Measurements from ENCODE around the gene IL17RB. TPM values are rescaled to one million over a fixed set of nuclear protein-coding genes. Genes with fewer than 3 reads are reported as not detected.

The IL17RB gene
- total RNA-seq, 2 donors from 2014 or later, result 0.26 to 2.1 TPM

GRCh38 chr3:53863145-53863544 is 16.8 kb downstream of the IL17RB start:
- peaks cover 3% of the 10 kb centered on the region for H3K4me1 Mint-ChIP-seq (ENCODE audit: low read depth)
- H3K27ac Mint-ChIP-seq, result no peak overlapping the region
- ATAC-seq (replicated peaks in 1 of 2), result no peak
- no peak overlapping the region for H3K4me3 Mint-ChIP-seq
- no peaks in the 10 kb centered on the region for H3K9me3 Mint-ChIP-seq
- no peak for DNase-seq
- H3K27me3 Mint-ChIP-seq (ENCODE audit: low read depth), result no peaks in the 10 kb centered on the region
- peaks cover 1 to 3% of the 10 kb centered on the region in 2 donors for H3K36me3 Mint-ChIP-seq (ENCODE audit: insufficient read depth in 2 of 2)

DNA sequence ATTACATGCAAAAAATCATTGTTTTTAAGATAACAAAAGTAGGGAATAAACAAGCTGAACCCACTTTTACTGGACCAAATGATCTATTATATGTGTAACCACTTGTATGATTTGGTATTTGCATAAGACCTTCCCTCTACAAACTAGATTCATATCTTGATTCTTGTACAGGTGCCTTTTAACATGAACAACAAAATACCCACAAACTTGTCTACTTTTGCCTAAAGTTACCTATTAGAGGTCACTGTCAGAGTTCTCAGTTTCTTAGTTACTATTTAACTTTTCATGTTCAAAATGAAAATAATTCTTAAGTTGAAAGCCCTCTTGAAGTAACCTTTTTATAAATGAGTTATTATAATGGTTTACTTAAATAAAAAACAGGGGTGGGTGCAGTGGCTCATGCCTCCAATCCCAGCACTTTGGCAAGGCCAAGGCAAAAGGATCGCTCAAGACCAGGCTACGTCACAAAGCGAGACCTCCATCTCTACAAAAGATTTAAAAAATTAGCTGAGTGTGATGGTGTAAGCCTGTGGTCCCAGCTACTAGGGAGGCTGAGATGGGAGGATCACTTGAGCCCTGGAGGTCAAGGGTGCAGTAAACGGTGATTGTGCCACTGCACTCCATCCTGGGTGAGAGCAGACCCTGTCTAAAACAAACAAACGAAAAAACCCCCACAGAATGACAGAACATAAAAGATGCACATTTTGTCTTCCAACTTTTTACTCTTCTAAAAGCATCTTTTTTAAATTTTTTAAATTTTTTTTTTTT is 19.5 kb downstream of the IL17RB start:
- H3K36me3 Mint-ChIP-seq (ENCODE audit: insufficient read depth in 2 of 2), result peaks cover 3 to 5% of the 10 kb centered on the region in 2 donors
- DNase-seq (no peak), ATAC-seq (replicated peaks in 1 of 2) (no peak)
- no peak overlapping the region for H3K4me3 Mint-ChIP-seq
- no peak overlapping the region for H3K27ac Mint-ChIP-seq
- no peaks in the 10 kb centered on the region for H3K27me3 Mint-ChIP-seq (ENCODE audit: low read depth)
- H3K9me3 Mint-ChIP-seq, result no peaks in the 10 kb centered on the region
- H3K4me1 Mint-ChIP-seq (ENCODE audit: low read depth), result peaks cover 5% of the 10 kb centered on the region

- H3K9me3 Mint-ChIP-seq, result no peaks in the 10 kb centered on the region
- H3K4me3 Mint-ChIP-seq, result peak overlapping the region; percentile 97 to 98
- DNase-seq (no peak), ATAC-seq (replicated peaks in 1 of 2) (no peak)
- peak overlapping the region; percentile 84 for H3K27ac Mint-ChIP-seq
- H3K4me1 Mint-ChIP-seq (ENCODE audit: low read depth), result peaks cover 23% of the 10 kb centered on the region
- peaks cover 4 to 29% of the 10 kb centered on the region in 2 donors for H3K36me3 Mint-ChIP-seq (ENCODE audit: insufficient read depth in 2 of 2)
- H3K27me3 Mint-ChIP-seq (ENCODE audit: low read depth), result no peaks in the 10 kb centered on the region
Measured at GRCh38 chr3:53880396-53881345, 34.3 kb downstream of the IL17RB start.

DNA sequence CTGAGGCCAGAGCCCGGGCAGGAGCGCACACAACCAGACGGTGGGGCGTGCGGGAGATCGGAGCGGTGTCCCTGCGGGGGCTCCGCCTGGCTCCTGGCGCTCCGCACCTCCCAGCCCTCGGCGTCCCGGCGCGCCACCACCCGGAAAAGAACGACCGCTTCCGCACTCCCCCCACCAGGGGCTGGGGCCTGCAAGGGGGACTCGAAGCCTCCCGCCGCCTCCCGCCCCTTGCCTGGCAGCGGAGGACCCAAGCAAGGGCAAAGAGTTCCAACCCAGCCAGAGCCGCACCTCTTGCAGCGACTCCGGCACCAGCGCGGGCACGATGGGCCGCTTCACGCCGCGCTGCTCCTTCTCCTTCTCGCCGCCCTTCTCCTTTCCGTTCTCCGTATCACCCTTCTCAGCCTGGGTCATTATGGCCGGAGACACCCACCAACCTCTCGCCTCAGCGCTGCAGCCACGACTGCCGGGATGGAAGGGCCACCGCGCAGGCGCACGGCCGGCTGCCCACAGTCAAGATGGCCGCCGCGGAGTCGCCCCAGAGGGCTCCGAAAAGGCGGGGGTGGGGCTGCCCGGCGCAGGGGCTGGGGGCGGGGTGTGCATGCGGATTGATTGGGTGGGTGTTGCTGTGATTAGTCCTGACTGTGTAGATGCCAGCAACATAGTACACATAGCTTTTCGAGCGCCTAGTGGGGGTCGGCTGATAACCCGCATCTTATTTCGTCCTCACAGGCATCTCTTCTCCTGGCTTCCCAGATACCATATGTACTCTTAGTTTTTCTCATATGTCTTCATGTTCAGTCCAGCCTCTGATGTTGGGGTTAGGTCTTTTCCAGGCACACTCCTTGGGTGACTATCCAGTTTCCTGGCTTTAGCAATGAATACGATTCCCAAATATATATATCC is 35.6 kb downstream of the IL17RB start, which contains the start of gene ACTR8:
Gene ACTR8 (minus strand): TSS at position 462 of the 903 bp plus-strand sequence. CDS start 51 bp downstream, at position 411.
- peak within 1 kb of the TSS; percentile 97 to 98 for H3K4me3 Mint-ChIP-seq
- DNase-seq (peak; percentile 88 to 91), ATAC-seq (replicated peaks in 1 of 2) (peak; percentile 88 to 89)
- no peaks in the 10 kb centered on the region for H3K27me3 Mint-ChIP-seq (ENCODE audit: low read depth)
- peak within 1 kb of the TSS; percentile 99 for H3K27ac Mint-ChIP-seq
- H3K36me3 Mint-ChIP-seq (ENCODE audit: insufficient read depth in 2 of 2), result peaks cover 4 to 26% of the 10 kb centered on the region in 2 donors
- peaks cover 32% of the 10 kb centered on the region for H3K4me1 Mint-ChIP-seq (ENCODE audit: low read depth)
- no peaks in the 10 kb centered on the region for H3K9me3 Mint-ChIP-seq

DNA sequence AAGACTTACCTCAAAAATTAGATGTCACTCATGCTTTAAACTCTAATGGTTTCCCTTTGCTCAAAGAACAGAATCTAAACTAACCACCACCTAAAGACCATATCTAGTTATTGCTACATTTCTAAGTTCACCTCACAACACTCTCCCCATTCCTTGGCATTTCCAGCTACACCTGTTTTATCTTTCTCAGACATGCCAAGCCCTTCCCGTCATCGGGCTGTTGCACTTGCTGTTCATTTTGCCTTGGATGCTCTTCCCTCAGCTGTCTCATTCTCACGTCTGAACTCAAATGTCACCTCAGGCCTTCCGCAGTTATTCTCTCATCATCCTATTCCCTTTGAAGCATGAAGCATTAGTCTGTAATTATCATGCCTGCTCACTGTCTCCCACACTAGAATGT is 36.6 kb downstream of the IL17RB start:
- peaks cover 4 to 25% of the 10 kb centered on the region in 2 donors for H3K36me3 Mint-ChIP-seq (ENCODE audit: insufficient read depth in 2 of 2)
- H3K27me3 Mint-ChIP-seq (ENCODE audit: low read depth), result no peaks in the 10 kb centered on the region
- ATAC-seq (replicated peaks in 1 of 2), result no peak
- DNase-seq, result no peak
- no peaks in the 10 kb centered on the region for H3K9me3 Mint-ChIP-seq
- peaks cover 42% of the 10 kb centered on the region for H3K4me1 Mint-ChIP-seq (ENCODE audit: low read depth)
- peak overlapping the region; percentile 97 to 98 for H3K4me3 Mint-ChIP-seq
- H3K27ac Mint-ChIP-seq, result peak overlapping the region; percentile 99

DNA sequence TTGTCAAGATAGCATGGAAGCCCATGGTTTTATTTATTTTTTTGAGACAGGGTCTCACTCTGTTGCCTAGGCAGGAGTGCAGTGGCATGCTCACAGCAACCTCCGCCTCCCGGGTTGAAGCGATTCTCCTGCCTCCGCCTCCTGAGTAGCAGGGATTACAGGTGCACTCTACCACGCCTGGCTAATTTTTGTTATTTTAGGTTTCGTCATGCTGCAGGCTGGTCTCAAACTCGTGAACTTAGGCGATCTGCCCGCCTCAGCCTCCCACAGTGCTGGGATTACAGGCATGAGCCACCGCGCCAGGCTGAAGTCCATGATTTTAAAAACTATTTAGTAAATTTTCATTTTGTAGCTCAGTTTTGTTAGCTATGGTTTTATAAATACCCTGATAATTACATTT is 38.3 kb downstream of the IL17RB start:
- Mint-ChIP-seq H3K4me1 (ENCODE audit: low read depth) (peaks cover 59% of the 10 kb centered on the region), H3K4me3 (no peak overlapping the region), H3K36me3 (ENCODE audit: insufficient read depth in 2 of 2) (peaks cover 2 to 16% of the 10 kb centered on the region in 2 donors), H3K27me3 (ENCODE audit: low read depth) (no peaks in the 10 kb centered on the region), H3K9me3 (no peaks in the 10 kb centered on the region), H3K27ac (no peak overlapping the region)
- ATAC-seq (replicated peaks in 1 of 2) (no peak), DNase-seq (no peak)

GRCh38 chr3:53885239-53885638 is 38.9 kb downstream of the IL17RB start:
- H3K36me3 Mint-ChIP-seq (ENCODE audit: insufficient read depth in 2 of 2), result peaks cover 3 to 14% of the 10 kb centered on the region in 2 donors

DNA sequence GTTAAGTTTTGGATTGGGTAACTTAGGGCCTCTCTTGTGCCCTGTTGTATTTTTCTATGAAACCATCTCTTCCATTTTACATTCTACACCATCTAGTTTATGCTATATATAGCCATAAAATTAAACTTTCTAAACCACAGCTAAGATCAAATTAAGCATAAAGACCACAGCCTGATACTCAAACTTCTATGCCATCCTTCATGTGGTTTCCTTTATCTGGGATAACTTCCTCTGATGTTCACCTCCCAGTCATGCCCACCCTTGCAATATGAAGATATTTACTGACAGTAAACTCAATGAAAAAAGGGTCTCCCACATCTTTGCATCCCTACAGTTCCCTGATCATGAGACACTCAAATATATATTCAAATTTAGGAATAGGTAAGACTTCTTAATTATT is 41.1 kb downstream of the IL17RB start:
- Mint-ChIP-seq H3K4me1 (ENCODE audit: low read depth) (peaks cover 59% of the 10 kb centered on the region), H3K9me3 (no peaks in the 10 kb centered on the region), H3K36me3 (ENCODE audit: insufficient read depth in 2 of 2) (peaks cover 3 to 14% of the 10 kb centered on the region in 2 donors), H3K27ac (peak overlapping the region; percentile 40), H3K4me3 (peak overlapping the region in 1 of 2 donors; percentile 8), H3K27me3 (ENCODE audit: low read depth) (no peaks in the 10 kb centered on the region)
- ATAC-seq (replicated peaks in 1 of 2), result no peak
- DNase-seq, result no peak

More at GRCh38 chr3:53885239-53885638, 38.9 kb downstream of the IL17RB start:
- Mint-ChIP-seq H3K9me3 (no peaks in the 10 kb centered on the region), H3K4me1 (ENCODE audit: low read depth) (peaks cover 62% of the 10 kb centered on the region), H3K27me3 (ENCODE audit: low read depth) (no peaks in the 10 kb centered on the region), H3K4me3 (no peak overlapping the region), H3K27ac (peak overlapping the region; percentile 27)
- ATAC-seq (replicated peaks in 1 of 2) (no peak), DNase-seq (no peak)

DNA sequence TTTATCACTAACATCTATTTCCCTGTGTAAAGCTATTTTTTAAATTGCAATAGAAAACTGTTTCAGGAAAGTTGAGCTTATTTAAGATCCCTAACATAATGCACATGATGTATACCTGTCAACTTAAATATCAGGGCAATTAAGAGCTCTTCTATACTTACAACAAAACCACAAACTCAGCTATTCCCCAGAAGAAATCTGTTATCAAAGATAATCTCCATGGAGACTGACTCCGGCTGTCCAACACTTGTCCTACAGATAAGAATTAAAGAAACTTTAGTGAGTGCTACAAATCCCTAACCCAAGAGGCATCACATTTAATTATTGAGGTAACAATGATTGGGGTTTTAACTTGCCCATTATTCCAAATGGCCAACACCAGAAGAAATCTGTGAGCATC is 41.9 kb downstream of the IL17RB start:
- H3K9me3 Mint-ChIP-seq, result peaks cover 0 to 3% of the 10 kb centered on the region in 2 donors
- no peaks in the 10 kb centered on the region for H3K27me3 Mint-ChIP-seq (ENCODE audit: low read depth)
- peak overlapping the region in 1 of 2 donors; percentile 17 for H3K4me3 Mint-ChIP-seq
- ATAC-seq (replicated peaks in 1 of 2) (no peak), DNase-seq (no peak)
- H3K4me1 Mint-ChIP-seq (ENCODE audit: low read depth), result peaks cover 61% of the 10 kb centered on the region
- peak overlapping the region; percentile 11 for H3K27ac Mint-ChIP-seq
- peaks cover 4 to 14% of the 10 kb centered on the region in 2 donors for H3K36me3 Mint-ChIP-seq (ENCODE audit: insufficient read depth in 2 of 2)

GRCh38 chr3:53890726-53891475 is 44.5 kb downstream of the IL17RB start:
- Mint-ChIP-seq H3K36me3 (ENCODE audit: insufficient read depth in 2 of 2) (peaks cover 5 to 15% of the 10 kb centered on the region in 2 donors), H3K27me3 (ENCODE audit: low read depth) (no peaks in the 10 kb centered on the region), H3K9me3 (peaks cover 0 to 3% of the 10 kb centered on the region in 2 donors), H3K27ac (peak overlapping the region; percentile 98), H3K4me1 (ENCODE audit: low read depth) (peaks cover 61% of the 10 kb centered on the region), H3K4me3 (peak overlapping the region; percentile 90 to 99)
- DNase-seq (peak; percentile 49 to 50), ATAC-seq (replicated peaks in 1 of 2) (peak; percentile 24 to 29)

DNA sequence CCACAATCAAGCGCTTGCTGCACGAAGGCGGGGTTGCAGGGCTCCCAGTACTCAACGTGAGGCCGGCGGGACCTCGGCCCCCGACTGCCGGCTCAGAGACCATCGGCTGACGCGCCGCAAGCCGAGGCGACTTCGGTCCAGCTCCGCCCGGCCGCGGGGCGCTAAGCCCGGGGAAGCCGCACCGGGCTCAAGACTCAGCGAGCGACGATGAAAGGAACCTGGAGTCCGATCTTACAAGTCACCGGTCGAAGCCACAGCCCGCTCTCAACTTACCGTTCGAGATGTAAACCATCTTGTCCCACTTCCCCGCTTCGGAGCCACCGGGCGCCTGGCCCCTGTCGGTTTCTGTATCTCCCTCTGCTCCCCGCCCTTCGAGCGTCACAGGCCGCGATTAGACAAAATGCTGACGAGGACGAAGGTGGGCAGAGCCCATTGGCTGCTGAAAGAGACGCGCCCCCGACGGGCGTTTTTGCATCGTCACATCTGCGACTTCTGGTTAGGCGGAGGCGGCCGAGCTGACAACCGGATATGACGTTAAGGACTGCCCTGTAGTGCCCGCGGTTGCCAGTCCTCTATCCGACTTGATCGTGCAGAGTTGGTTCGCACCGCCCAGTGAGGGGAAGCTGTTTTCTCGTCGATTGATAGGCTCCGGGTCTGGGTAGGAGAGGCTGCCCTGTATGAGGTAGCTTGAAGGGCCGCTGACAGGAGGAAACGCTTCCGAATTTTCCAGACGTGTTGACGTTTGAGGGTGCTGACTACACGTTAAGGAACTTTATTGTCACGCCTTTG is 45.3 kb downstream of the IL17RB start, which contains the start of gene SELENOK:
Gene SELENOK (minus strand): TSS at position 363 of the 789 bp plus-strand sequence.
- peak; percentile 94 to 95 for ATAC-seq (replicated peaks in 1 of 2)
- peaks cover 55% of the 10 kb centered on the region for H3K4me1 Mint-ChIP-seq (ENCODE audit: low read depth)

More for the DNA sequence above, 45.3 kb downstream of the IL17RB start, which contains the start of gene SELENOK:
- peak; percentile 96 to 97 for DNase-seq
- Mint-ChIP-seq H3K27me3 (ENCODE audit: low read depth) (no peaks in the 10 kb centered on the region), H3K27ac (peak within 1 kb of the TSS; percentile 98), H3K9me3 (peaks cover 0 to 3% of the 10 kb centered on the region in 2 donors), H3K4me3 (peak within 1 kb of the TSS; percentile 90 to 99), H3K36me3 (ENCODE audit: insufficient read depth in 2 of 2) (peaks cover 5 to 13% of the 10 kb centered on the region in 2 donors)
